SU-DHL-6 (cell line): ENCODE results near the gene GCN1.

Experiments
- CTCF ChIP-seq: fragments of 200-600 bp; sonication (generic); IDR thresholded peaks from one replicate; pipeline ENCODE4 v1.5.1; 2017; ENCODE audit warnings: antibody characterized with exemption, mild to moderate bottlenecking, low read length, moderate library complexity; ENCODE audit not compliant: insufficient read depth, poor library complexity, severe bottlenecking
- EZH2phosphoT487 ChIP-seq: fragments of 200-600 bp; sonication (generic), shearing (Covaris generic); conservative IDR thresholded peaks from 2 replicates; pipeline ENCODE4 v1.6.1; 2018; ENCODE audit warnings: mild to moderate bottlenecking, antibody characterized with exemption, low read length, moderate library complexity, mixed read lengths

- TF ChIP-seq CTCF (no peak), EZH2phosphoT487 (no peak)
Measured at GRCh38 chr12:120223458-120224303, 29.2 kb upstream of the GCN1 start.
